Activated naive CD8-positive, alpha-beta T cell treated with anti-CD3 and anti-CD28 coated beads, Interleukin-2, amount 50 U/mL, for 16 hours (primary cell): ENCODE measurements around the gene ALOXE3.

Experiments
- DNase-seq: peaks from one replicate; pipeline ENCODE4 v3.0.0-alpha.2; 2020; ENCODE audit warnings: low read depth, low spot score

The ALOXE3 gene

GRCh38 chr17:8153957-8154607, 35.8 kb upstream of the ALOXE3 start:
- DNase-seq: peak; percentile 61

- no peak for DNase-seq
These were observed 35.2 kb upstream of the ALOXE3 start for GRCh38 chr17:8153525-8153956.

GRCh38 chr17:8153031-8153451, 34.7 kb upstream of the ALOXE3 start:
- no peak for DNase-seq

GRCh38 chr17:8152112-8152775, 33.9 kb upstream of the ALOXE3 start, which contains the start of gene PER1:
Gene PER1 (minus strand): TSS chr17:8152404. CDS start chr17:8150706, 1,698 bp downstream.
- peak; percentile 64 for DNase-seq

- no peak for DNase-seq
These were observed 33.4 kb upstream of the ALOXE3 start for GRCh38 chr17:8151641-8152111.

- peak; percentile 65 for DNase-seq
These were observed 32.9 kb upstream of the ALOXE3 start for GRCh38 chr17:8151120-8151640.

- DNase-seq: no peak
These were observed 32.1 kb upstream of the ALOXE3 start for GRCh38 chr17:8150194-8151119.

- no peak for DNase-seq
These were observed 31.3 kb upstream of the ALOXE3 start for GRCh38 chr17:8149419-8150193.

GRCh38 chr17:8148560-8148959, 30.2 kb upstream of the ALOXE3 start:
- no peak for DNase-seq

GRCh38 chr17:8147805-8148404, 29.6 kb upstream of the ALOXE3 start:
- no peak for DNase-seq

GRCh38 chr17:8147141-8147804, 29.0 kb upstream of the ALOXE3 start:
- DNase-seq: no peak

GRCh38 chr17:8146381-8147140, 28.2 kb upstream of the ALOXE3 start:
- no peak for DNase-seq

- no peak for DNase-seq
These were observed 27.5 kb upstream of the ALOXE3 start for GRCh38 chr17:8145811-8146210.

- no peak for DNase-seq
These were observed 26.3 kb upstream of the ALOXE3 start for GRCh38 chr17:8144401-8145231.

- DNase-seq: no peak
These were observed 25.5 kb upstream of the ALOXE3 start for GRCh38 chr17:8143581-8144400.

- DNase-seq: no peak
These were observed 24.7 kb upstream of the ALOXE3 start for GRCh38 chr17:8142887-8143580.
